GM23338 (cell line): Measurements from ENCODE around the gene ERMP1. TPM values are rescaled to one million over a fixed set of nuclear protein-coding genes. Genes with fewer than 3 reads are reported as not detected.

Experiments used
- ATAC-seq: fragments of 200-7000 bp; cut with Tn5 transposase; 3 replicates; pipeline ENCODE4 v1.9.1; 2020
- DNase-seq: peaks from one replicate; pipeline ENCODE4 v3.0.0-alpha.2; 2015; ENCODE audit warnings: low spot score
- H2AFZ ChIP-seq: fragments of 200-600 bp; sonication (generic); 2 replicates; pipeline ENCODE4 v1.8.0; 2016; ENCODE audit warnings: antibody characterized with exemption, mild to moderate bottlenecking, moderate library complexity
- H3F3A ChIP-seq: fragments of 200-600 bp; sonication (generic); replicated peaks from 2 replicates; pipeline ENCODE4 v1.8.0; 2017; ENCODE audit warnings: antibody characterized with exemption, mixed run types, low read depth
- H3K27ac ChIP-seq: fragments of 200-600 bp; sonication (generic); 2 replicates; pipeline ENCODE4 v1.6.1; 2016; ENCODE audit warnings: low read depth
- H3K27me3 ChIP-seq: fragments of 200-600 bp; sonication (generic); 2 replicates; pipeline ENCODE4 v1.8.0; 2016; ENCODE audit warnings: mild to moderate bottlenecking, mixed run types, moderate library complexity; ENCODE audit not compliant: insufficient read depth
- H3K36me3 ChIP-seq: fragments of 200-600 bp; sonication (generic); 2 replicates; pipeline ENCODE4 v1.8.0; 2016; ENCODE audit warnings: mild to moderate bottlenecking; ENCODE audit not compliant: insufficient read depth
- H3K4me1 ChIP-seq: fragments of 200-600 bp; sonication (generic); 2 replicates; pipeline ENCODE4 v1.8.0; 2016; ENCODE audit warnings: mild to moderate bottlenecking, moderate library complexity; ENCODE audit not compliant: insufficient read depth
- H3K4me2 ChIP-seq: fragments of 200-600 bp; sonication (generic); 2 replicates; pipeline ENCODE4 v1.7.1; 2017; ENCODE audit warnings: mixed run types
- H3K4me3 ChIP-seq: fragments of 200-600 bp; sonication (generic); 2 replicates; pipeline ENCODE4 v1.6.1; 2016; ENCODE audit warnings: mixed run types
- H3K79me2 ChIP-seq: fragments of 200-600 bp; sonication (generic); replicated peaks from 2 replicates; pipeline ENCODE4 v1.8.0; 2017; ENCODE audit warnings: mild to moderate bottlenecking; ENCODE audit not compliant: insufficient read depth
- H3K9me2 ChIP-seq: fragments of 200-600 bp; sonication (generic); 2 replicates; pipeline ENCODE4 v1.8.0; 2017; ENCODE audit not compliant: insufficient read depth
- H4K20me1 ChIP-seq: fragments of 200-600 bp; sonication (generic); replicated peaks from 2 replicates; pipeline ENCODE4 v1.8.0; 2017; ENCODE audit warnings: mild to moderate bottlenecking; ENCODE audit not compliant: insufficient read depth
- H3K27ac Mint-ChIP-seq: 2 replicates; pipeline ENCODE4 v1.8.0; 2020; ENCODE audit warnings: inconsistent platforms, mild to moderate bottlenecking, moderate library complexity, mixed read lengths
- H3K27me3 Mint-ChIP-seq: 3 replicates; pipeline ENCODE4 v1.8.0; 2022; ENCODE audit warnings: low read depth, mild to moderate bottlenecking, moderate library complexity, mixed read lengths, inconsistent platforms; ENCODE audit not compliant: insufficient read depth, poor library complexity
- H3K36me3 Mint-ChIP-seq: 3 replicates; pipeline ENCODE4 v1.8.0; 2021; ENCODE audit warnings: low read depth, mild to moderate bottlenecking, inconsistent platforms, moderate library complexity, mixed read lengths
- H3K4me1 Mint-ChIP-seq: 3 replicates; pipeline ENCODE4 v1.8.0; 2020; ENCODE audit warnings: mild to moderate bottlenecking, inconsistent platforms, mixed read lengths
- H3K4me3 Mint-ChIP-seq: 3 replicates; pipeline ENCODE4 v1.8.0; 2021; ENCODE audit warnings: moderate library complexity, mild to moderate bottlenecking, inconsistent platforms, mixed read lengths
- H3K9me3 Mint-ChIP-seq: 3 replicates; pipeline ENCODE4 v1.8.0; 2020; ENCODE audit warnings: moderate library complexity, mild to moderate bottlenecking, inconsistent platforms, mixed read lengths
- CREB1 ChIP-seq: fragments of 250-450 bp; sonication (Bioruptor Pico); IDR thresholded peaks from 2 replicates; pipeline ENCODE4 v1.5.0; 2020; ENCODE audit warnings: low read depth, mild to moderate bottlenecking, moderate library complexity
- ETS1 ChIP-seq: IDR thresholded peaks from 2 replicates; pipeline ENCODE4 v1.6.1; 2016; ENCODE audit warnings: antibody characterized with exemption
- EZH2 ChIP-seq: fragments of 200-600 bp; sonication (generic); IDR thresholded peaks from one replicate; pipeline ENCODE4 v1.8.0; 2017; ENCODE audit warnings: antibody characterized with exemption, mild to moderate bottlenecking, low read depth; ENCODE audit not compliant: unreplicated experiment
- EZH2phosphoT487 ChIP-seq: fragments of 200-600 bp; sonication (generic); IDR thresholded peaks from one replicate; pipeline ENCODE4 v1.8.1; 2018; ENCODE audit warnings: antibody characterized with exemption; ENCODE audit not compliant: unreplicated experiment
- JUNB ChIP-seq: IDR thresholded peaks from one replicate; pipeline ENCODE4 v1.6.1; 2016; ENCODE audit warnings: antibody characterized with exemption; ENCODE audit not compliant: unreplicated experiment
- NANOG ChIP-seq: IDR thresholded peaks from 2 replicates; pipeline ENCODE4 v1.6.1; 2016; ENCODE audit warnings: antibody characterized with exemption, borderline replicate concordance
- POLR2AphosphoS5 ChIP-seq: IDR thresholded peaks from 2 replicates; pipeline ENCODE4 v1.6.1; 2016; ENCODE audit warnings: antibody characterized with exemption, low read depth
- STAT1 ChIP-seq: IDR thresholded peaks from one replicate; pipeline ENCODE4 v1.6.1; 2016; ENCODE audit warnings: antibody characterized with exemption; ENCODE audit not compliant: unreplicated experiment
- ZNF114 ChIP-seq: fragments of 250-450 bp; sonication (Bioruptor Pico); IDR thresholded peaks from 2 replicates; pipeline ENCODE4 v1.5.0; 2020; ENCODE audit warnings: mild to moderate bottlenecking, moderate library complexity
- ZNF331 ChIP-seq: fragments of 250-450 bp; sonication (Bioruptor Pico); IDR thresholded peaks from 2 replicates; pipeline ENCODE4 v1.5.0; 2020; ENCODE audit warnings: low read depth, mild to moderate bottlenecking, moderate library complexity
- polyA plus RNA-seq: library from polyadenylated mRNA; unstranded; fragments of >200 nt; fragmentation: Nextera tagmentation; extraction: Ambion mirVana; gene quantifications from 2 replicates; pipeline ENCODE4 v1.2.1, GENCODE V29; 2016
- total RNA-seq: library from RNA; depleted of rRNA; stranded (reverse); fragments of >200 nt; shearing (Covaris generic); gene quantifications from 2 replicates; pipeline ENCODE4 v1.2.3, GENCODE V29; 2014
- TF ChIP-seq, protein P1 (sequence below): IDR thresholded peaks from one replicate; pipeline ENCODE4 v1.6.1; 2018; ENCODE audit warnings: antibody characterized with exemption; ENCODE audit not compliant: unreplicated experiment
- TF ChIP-seq, protein P2 (sequence below): fragments of 250-450 bp; sonication (Bioruptor Pico); IDR thresholded peaks from 2 replicates; pipeline ENCODE4 v1.5.0; 2020; ENCODE audit warnings: mild to moderate bottlenecking, moderate library complexity
- TF ChIP-seq, protein P3 (sequence below), 2 experiments: fragments of 200-600 bp in 1 of 2; sonication (generic) in 1 of 2; conservative IDR thresholded peaks; 2 replicates each; pipeline versions ENCODE4 v1.5.1 to v1.6.1; 2016 to 2017; ENCODE audit warnings: antibody characterized with exemption in 2 of 2, low read depth in 2 of 2, mild to moderate bottlenecking in 2 of 2, moderate library complexity in 1 of 2

The ERMP1 gene
- total and polyA plus RNA-seq, 2 experiments from 2014 or later: 5.3 to 23.4 TPM

GRCh38 chr9:5840788-5841187, 7.9 kb upstream of the ERMP1 start:
- TF ChIP-seq, protein P1, sequence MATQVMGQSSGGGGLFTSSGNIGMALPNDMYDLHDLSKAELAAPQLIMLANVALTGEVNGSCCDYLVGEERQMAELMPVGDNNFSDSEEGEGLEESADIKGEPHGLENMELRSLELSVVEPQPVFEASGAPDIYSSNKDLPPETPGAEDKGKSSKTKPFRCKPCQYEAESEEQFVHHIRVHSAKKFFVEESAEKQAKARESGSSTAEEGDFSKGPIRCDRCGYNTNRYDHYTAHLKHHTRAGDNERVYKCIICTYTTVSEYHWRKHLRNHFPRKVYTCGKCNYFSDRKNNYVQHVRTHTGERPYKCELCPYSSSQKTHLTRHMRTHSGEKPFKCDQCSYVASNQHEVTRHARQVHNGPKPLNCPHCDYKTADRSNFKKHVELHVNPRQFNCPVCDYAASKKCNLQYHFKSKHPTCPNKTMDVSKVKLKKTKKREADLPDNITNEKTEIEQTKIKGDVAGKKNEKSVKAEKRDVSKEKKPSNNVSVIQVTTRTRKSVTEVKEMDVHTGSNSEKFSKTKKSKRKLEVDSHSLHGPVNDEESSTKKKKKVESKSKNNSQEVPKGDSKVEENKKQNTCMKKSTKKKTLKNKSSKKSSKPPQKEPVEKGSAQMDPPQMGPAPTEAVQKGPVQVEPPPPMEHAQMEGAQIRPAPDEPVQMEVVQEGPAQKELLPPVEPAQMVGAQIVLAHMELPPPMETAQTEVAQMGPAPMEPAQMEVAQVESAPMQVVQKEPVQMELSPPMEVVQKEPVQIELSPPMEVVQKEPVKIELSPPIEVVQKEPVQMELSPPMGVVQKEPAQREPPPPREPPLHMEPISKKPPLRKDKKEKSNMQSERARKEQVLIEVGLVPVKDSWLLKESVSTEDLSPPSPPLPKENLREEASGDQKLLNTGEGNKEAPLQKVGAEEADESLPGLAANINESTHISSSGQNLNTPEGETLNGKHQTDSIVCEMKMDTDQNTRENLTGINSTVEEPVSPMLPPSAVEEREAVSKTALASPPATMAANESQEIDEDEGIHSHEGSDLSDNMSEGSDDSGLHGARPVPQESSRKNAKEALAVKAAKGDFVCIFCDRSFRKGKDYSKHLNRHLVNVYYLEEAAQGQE: no peak
- TF ChIP-seq, protein P2, sequence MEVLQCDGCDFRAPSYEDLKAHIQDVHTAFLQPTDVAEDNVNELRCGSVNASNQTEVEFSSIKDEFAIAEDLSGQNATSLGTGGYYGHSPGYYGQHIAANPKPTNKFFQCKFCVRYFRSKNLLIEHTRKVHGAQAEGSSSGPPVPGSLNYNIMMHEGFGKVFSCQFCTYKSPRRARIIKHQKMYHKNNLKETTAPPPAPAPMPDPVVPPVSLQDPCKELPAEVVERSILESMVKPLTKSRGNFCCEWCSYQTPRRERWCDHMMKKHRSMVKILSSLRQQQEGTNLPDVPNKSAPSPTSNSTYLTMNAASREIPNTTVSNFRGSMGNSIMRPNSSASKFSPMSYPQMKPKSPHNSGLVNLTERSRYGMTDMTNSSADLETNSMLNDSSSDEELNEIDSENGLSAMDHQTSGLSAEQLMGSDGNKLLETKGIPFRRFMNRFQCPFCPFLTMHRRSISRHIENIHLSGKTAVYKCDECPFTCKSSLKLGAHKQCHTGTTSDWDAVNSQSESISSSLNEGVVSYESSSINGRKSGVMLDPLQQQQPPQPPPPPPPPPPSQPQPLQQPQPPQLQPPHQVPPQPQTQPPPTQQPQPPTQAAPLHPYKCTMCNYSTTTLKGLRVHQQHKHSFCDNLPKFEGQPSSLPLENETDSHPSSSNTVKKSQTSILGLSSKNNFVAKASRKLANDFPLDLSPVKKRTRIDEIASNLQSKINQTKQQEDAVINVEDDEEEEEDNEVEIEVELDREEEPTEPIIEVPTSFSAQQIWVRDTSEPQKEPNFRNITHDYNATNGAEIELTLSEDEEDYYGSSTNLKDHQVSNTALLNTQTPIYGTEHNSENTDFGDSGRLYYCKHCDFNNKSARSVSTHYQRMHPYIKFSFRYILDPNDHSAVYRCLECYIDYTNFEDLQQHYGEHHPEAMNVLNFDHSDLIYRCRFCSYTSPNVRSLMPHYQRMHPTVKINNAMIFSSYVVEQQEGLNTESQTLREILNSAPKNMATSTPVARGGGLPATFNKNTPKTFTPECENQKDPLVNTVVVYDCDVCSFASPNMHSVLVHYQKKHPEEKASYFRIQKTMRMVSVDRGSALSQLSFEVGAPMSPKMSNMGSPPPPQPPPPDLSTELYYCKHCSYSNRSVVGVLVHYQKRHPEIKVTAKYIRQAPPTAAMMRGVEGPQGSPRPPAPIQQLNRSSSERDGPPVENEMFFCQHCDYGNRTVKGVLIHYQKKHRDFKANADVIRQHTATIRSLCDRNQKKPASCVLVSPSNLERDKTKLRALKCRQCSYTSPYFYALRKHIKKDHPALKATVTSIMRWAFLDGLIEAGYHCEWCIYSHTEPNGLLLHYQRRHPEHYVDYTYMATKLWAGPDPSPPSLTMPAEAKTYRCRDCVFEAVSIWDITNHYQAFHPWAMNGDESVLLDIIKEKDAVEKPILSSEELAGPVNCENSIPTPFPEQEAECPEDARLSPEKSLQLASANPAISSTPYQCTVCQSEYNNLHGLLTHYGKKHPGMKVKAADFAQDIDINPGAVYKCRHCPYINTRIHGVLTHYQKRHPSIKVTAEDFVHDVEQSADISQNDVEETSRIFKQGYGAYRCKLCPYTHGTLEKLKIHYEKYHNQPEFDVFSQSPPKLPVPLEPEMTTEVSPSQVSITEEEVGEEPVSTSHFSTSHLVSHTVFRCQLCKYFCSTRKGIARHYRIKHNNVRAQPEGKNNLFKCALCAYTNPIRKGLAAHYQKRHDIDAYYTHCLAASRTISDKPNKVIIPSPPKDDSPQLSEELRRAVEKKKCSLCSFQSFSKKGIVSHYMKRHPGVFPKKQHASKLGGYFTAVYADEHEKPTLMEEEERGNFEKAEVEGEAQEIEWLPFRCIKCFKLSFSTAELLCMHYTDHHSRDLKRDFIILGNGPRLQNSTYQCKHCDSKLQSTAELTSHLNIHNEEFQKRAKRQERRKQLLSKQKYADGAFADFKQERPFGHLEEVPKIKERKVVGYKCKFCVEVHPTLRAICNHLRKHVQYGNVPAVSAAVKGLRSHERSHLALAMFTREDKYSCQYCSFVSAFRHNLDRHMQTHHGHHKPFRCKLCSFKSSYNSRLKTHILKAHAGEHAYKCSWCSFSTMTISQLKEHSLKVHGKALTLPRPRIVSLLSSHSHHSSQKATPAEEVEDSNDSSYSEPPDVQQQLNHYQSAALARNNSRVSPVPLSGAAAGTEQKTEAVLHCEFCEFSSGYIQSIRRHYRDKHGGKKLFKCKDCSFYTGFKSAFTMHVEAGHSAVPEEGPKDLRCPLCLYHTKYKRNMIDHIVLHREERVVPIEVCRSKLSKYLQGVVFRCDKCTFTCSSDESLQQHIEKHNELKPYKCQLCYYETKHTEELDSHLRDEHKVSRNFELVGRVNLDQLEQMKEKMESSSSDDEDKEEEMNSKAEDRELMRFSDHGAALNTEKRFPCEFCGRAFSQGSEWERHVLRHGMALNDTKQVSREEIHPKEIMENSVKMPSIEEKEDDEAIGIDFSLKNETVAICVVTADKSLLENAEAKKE (CRISPR knock-in tag): no peak
- TF ChIP-seq ZNF331 (CRISPR knock-in tag): no peak
- TF ChIP-seq EZH2: no peak
- TF ChIP-seq EZH2phosphoT487: no peak
- no peak for TF ChIP-seq POLR2AphosphoS5
- no peak for TF ChIP-seq NANOG
- no peak for TF ChIP-seq CREB1 (CRISPR knock-in tag)
- TF ChIP-seq ETS1: no peak
- TF ChIP-seq, protein P3, sequence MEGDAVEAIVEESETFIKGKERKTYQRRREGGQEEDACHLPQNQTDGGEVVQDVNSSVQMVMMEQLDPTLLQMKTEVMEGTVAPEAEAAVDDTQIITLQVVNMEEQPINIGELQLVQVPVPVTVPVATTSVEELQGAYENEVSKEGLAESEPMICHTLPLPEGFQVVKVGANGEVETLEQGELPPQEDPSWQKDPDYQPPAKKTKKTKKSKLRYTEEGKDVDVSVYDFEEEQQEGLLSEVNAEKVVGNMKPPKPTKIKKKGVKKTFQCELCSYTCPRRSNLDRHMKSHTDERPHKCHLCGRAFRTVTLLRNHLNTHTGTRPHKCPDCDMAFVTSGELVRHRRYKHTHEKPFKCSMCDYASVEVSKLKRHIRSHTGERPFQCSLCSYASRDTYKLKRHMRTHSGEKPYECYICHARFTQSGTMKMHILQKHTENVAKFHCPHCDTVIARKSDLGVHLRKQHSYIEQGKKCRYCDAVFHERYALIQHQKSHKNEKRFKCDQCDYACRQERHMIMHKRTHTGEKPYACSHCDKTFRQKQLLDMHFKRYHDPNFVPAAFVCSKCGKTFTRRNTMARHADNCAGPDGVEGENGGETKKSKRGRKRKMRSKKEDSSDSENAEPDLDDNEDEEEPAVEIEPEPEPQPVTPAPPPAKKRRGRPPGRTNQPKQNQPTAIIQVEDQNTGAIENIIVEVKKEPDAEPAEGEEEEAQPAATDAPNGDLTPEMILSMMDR (conservative IDR thresholded peaks at IDR 0.05; ENCODE audit: low read depth in 2 of 2): no peak
- no peak for TF ChIP-seq STAT1
- TF ChIP-seq JUNB: no peak
- TF ChIP-seq ZNF114 (CRISPR knock-in tag): no peak
- Histone ChIP-seq H4K20me1 (no peaks in the 10 kb centered on the region), H3K27ac (no peak overlapping the region), H3K9me2 (0 out of 2 replicates have a peak, but pooled peaks cover 4% of the 10 kb centered on the region), H3K27me3 (no peaks in the 10 kb centered on the region), H3K79me2 (no peaks in the 10 kb centered on the region), H3K36me3 (no peaks in the 10 kb centered on the region), H3K4me2 (no peak overlapping the region), H3K4me3 (no peak overlapping the region), H3F3A (no peaks in the 10 kb centered on the region), H3K4me1 (peaks cover 9% of the 10 kb centered on the region), H2AFZ (no peak overlapping the region)
- H3K36me3 Mint-ChIP-seq: no peaks in the 10 kb centered on the region
- H3K27me3 Mint-ChIP-seq: peaks cover 2% of the 10 kb centered on the region
- H3K4me1 Mint-ChIP-seq: peaks cover 23% of the 10 kb centered on the region
- no peak for DNase-seq
- H3K4me3 Mint-ChIP-seq: no peak overlapping the region
- no peak for ATAC-seq
- no peak overlapping the region for H3K27ac Mint-ChIP-seq
- peaks cover 10% of the 10 kb centered on the region for H3K9me3 Mint-ChIP-seq
